Stimulated activated CD8-positive, alpha-beta memory T cell treated with anti-CD3 and anti-CD28 coated beads, Interleukin-2, amount 100 ng/mL, for 48 hours (primary cell): ENCODE measurements around the gene CDC42SE2.
"Not testable (repeated sequence)": the region's sequence is repeated elsewhere in the genome, so short reads cannot be mapped to it uniquely, and the experiment has no call there.

Experiments
- DNase-seq, 2 donors: peaks; one replicate each; pipeline ENCODE4 v3.0.0-alpha.2; 2020; ENCODE audit warnings: low read depth in 2 of 2

CDC42SE2 gene

DNA sequence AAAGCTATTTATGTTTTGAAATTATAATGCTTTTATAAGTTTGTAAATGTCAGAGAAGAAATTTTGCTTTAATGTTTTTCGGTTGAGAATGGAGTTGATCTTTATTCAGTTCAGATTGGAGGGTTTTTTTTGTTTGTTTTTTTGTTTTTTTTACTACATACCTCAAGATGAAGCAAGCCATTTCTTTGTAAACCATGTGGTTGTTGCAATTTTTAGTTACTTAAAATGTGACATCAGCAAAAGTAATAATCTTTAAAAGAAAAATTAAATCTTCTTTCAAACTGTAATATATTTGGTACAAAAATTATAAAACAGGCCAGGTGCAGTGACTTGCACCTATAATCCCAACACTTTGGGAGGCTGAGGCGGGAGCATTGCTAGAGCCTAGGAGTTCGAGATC, 102.6 kb downstream of the CDC42SE2 start:
- no peak for DNase-seq

DNA sequence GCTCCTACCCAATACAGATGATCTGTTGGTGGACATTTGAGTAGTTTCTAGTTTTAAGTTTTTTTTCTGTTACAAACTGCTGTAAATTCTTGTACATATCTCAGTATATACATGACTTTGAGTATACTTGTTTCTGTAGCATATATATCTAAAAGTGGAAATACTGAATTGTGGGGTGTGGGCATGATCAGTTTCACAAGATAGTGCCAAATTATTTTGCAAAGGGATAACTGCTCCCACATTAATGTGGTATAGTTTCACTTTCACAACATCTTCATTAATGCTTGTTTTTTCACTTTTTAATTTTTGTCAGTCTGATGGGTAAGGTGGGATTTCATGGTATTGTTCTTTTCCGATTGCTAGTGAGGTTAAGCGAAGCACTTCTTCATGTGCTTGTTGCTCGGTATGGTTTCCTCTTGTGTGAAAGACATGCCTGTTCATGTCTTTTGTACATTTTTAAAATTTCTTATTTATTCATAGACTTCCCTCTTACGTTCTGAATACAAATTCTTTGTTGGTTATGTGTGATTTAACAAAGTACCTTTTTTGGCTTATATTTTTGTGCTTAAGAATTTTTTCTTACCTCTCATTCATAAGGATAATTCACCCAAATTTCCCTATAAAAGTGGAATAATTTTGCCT, 103.5 kb downstream of the CDC42SE2 start:
- DNase-seq, result no peak

DNA sequence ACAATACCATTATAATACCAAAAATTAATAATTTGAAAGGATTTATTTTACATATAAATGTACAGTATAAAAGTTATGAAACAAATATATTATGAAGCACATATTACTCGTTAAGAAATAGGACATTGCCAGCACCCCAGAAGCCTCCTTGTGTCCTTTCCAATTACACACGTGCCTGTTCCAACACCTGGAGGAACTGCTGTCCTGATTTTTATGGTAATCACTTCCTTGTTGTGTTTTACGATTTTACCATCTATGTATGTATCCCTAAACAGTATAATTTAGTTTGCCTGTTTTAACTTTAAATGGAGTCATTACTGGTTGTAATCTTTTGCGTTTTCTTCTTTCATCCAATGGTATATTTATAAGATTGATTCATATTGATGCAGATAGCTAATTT, 105.0 kb downstream of the CDC42SE2 start:
- DNase-seq, result no peak

DNA sequence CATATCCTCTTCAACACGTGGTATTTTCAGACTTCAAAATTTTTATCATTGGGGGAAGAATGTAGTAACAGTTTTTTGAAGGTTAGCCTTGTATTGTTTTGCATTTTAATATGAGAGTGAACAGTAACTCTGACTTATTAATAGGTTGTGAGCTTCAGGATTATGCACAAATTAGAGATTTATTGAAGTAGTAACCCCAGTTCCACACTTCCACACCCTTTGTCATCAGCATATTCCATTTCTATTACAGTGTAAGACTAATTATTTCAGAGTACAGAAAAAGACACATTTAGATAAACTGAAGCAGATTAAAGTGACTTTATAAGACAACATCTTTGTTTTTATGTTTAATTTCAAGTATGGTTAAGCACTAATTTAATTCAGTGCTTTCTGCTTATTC, 105.7 kb downstream of the CDC42SE2 start:
- no peak for DNase-seq

DNA sequence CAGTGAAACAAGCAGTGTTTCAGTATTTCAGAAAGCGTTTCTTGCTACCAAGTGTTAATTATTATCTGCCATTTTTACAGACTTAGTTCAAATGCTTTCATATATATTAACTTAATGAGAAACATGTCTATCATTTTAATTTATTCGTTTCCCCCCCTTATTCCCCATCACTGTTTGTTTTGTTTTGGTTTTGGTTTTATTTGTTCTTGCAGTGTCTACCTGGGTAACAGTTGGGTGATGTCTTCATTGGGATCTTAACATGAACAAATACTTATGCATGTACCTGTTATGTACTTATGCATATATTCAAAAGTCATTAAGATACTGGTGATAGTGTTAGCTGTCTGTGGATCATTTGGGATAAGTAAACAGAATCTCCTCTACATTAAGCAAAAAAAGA, 108.0 kb downstream of the CDC42SE2 start:
- no peak for DNase-seq

DNA sequence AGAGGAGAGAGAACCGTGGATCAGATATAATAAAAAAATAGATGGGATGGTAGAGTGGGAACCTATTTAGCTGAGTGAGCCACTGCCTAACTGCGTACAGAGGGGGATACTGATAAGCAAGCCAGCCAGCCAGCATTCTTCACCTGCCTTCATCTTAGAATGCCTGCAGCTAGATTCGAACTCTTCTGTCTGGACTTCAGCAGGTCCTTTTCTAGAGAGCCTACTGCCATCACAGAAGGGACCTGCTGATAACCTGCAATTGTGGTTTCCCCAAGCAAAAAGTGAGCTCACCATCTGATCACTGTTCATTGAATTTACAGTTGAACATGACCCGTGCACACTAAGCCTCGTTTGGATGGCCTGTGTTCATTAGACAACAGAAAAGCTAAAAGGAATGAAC, 109.4 kb downstream of the CDC42SE2 start:
- no peak for DNase-seq

DNA sequence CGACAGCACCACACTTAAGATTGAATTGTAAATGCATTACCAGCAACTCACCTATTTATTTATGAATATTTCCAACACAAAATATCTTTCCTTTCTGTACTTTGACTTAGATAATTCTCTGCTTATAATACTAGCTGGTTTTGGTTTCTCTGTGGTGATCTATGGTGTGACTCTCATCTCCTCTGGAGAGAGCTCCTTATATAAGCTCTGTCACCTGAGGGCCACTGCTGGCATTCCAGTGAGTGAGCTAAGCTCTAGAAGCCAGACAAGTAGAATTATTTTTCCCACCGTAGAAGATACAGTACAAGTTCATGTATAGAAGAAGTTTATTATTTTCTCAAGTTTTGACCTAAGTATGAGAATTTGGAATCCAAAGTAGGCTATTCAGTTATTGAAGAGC, 111.5 kb downstream of the CDC42SE2 start:
- DNase-seq, result no peak

DNA sequence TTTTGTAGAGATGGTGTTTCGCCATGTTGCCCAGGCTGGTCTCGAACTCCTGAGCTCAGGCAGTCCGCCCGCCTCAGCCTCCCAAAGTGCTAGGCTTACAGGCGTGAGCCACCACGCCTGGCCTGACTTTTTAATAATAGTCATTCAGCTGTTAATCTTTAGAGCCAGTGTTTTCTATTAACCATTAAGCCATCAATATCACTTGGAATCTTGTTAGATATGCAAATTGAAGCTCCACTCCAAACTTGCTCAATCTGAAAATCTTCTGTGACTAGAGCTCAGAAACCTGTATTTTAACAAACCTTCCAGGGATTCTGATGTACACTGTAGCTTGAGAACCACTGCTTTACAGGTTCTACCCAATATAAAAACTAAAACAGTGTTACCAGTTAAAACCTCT, 113.5 kb downstream of the CDC42SE2 start:
- DNase-seq, result no peak

DNA sequence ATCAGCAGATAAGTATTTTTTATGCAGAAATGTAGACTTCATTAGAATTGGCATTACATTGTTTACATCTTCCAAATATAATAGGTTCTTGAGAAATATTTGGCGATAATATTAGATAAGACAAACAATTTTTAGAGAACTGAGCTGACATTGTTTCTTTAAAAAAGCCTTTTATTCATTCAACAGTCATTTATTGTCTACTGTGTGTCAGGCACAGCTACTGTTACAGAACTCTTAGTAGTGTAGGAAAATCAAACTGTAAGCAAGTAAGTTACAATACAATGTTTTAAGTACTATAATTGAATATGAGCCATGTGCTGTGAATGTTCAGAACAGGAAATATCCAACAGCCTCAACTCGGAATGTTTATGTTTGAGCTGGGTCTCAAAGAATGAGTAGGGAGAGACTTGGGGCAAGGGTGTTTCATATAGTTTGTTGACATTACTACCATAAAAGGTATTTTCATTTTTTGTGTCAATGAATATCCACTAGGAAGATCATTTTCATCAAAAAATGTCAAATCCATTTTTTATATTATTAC, 114.0 kb downstream of the CDC42SE2 start:
- no peak for DNase-seq

DNA sequence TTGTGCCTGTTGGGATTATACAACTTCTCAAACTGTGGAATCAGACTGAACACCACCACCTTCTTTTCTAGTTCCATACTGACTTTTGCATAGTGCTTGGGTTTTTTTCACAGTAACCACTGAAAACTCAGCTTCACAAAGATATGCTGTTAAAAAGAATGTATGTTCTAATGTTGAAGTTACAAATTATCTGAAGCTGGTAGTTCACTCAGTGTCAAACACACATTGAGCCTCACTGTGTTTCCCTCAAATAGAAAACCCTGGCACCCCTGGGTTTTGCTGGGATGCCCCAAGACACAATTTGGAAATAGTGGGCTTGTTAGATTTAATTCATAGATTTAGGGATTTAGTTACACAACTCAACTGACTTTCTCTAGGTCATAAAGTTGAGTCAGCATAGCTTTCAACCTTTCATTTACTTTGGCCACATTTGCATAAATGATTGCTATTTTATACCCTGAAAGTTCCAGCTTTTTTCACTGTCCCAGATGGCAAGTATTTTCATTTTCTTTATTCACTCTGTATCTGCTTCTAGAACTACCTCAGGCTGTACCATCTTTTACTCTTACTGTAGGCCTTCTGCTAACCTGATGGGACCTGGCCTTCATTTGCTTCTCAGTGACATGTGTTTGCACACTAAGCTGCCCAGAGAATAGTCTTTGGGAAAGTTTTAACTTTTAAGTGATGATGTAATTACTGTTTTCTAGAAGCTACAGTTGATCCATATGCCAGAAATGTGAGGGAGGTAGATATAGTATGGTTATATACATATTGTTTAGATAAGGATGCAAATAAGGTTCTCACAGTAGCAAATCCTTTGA, 115.1 kb downstream of the CDC42SE2 start:
- DNase-seq, result no peak

DNA sequence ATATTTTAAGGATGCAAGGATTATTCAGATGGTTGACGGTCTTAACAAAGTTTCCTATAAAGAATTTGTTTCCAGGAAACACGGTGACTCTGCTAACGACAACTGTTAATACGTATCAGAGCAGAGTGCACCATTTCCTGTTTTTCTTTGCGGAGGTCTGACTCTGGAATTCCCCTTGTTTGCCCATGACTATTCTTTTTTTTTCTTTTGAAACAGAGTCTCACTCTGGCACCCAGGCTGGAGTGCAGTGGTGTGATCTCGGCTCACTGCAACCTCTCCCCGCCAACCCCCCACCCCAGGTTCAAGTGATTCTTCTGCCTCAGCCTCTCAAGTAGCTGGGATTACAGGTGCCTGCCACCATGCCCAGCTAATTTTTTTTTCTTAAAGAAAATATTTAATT, 115.9 kb downstream of the CDC42SE2 start:
- peak in 1 of 2 donors; percentile 33 for DNase-seq

DNA sequence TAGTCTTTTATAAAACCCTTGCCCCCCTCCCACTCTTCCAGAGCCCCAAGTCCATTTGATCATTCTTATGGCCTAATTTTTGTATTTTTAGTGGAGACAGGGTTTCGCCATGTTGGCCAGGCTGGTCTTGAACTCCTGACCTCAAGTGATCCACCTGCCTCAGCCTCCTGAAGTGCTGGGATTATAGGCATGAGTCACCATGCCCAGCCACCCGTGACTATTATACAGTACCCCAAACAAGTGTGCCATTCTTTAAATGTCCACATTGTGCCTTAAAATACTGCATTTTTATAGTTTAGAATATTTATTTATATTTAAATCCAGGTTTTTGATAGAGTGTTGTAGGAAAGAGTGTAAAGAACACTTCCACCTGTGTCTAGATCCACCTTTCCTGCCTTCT, 116.4 kb downstream of the CDC42SE2 start:
- DNase-seq, result not testable (repeated sequence)

DNA sequence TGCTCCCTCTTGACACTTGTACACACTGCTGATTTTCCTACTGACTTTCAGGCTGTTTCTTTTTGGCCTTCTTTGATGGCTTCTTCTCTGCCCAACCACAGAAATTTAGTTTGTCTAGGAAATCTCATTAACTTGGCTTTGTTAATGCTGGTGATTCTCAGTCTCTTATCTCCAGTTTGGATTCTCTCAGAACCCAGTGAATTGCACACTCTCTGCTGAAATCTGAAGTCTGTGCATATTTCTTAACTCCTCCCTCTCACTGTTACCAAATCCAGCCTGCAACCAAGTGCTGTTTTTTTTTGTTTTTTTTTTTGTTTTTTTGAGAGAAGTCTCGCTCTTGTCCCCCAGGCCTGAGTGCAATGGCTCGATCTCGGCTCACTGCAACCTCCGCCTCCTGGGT, 117.2 kb downstream of the CDC42SE2 start:
- no peak for DNase-seq

DNA sequence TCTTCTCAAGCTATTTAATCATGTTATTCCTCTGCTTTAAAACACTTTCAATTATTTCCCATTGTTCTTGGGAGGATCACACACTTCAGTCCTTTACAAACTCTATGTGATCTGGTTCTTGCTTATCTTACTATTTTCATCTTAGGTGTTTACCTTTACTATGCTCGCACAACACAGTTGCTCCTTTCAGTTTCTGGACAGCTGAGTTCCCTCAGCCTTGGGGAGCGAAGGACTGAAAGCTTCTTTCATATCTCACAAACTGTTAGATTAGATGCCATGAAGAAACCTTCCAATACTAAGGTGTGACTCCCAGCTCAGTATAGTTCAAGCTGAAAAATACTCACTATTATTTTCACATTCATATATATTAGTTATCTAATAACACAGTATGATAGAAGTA, 117.9 kb downstream of the CDC42SE2 start:
- DNase-seq, result no peak

DNA sequence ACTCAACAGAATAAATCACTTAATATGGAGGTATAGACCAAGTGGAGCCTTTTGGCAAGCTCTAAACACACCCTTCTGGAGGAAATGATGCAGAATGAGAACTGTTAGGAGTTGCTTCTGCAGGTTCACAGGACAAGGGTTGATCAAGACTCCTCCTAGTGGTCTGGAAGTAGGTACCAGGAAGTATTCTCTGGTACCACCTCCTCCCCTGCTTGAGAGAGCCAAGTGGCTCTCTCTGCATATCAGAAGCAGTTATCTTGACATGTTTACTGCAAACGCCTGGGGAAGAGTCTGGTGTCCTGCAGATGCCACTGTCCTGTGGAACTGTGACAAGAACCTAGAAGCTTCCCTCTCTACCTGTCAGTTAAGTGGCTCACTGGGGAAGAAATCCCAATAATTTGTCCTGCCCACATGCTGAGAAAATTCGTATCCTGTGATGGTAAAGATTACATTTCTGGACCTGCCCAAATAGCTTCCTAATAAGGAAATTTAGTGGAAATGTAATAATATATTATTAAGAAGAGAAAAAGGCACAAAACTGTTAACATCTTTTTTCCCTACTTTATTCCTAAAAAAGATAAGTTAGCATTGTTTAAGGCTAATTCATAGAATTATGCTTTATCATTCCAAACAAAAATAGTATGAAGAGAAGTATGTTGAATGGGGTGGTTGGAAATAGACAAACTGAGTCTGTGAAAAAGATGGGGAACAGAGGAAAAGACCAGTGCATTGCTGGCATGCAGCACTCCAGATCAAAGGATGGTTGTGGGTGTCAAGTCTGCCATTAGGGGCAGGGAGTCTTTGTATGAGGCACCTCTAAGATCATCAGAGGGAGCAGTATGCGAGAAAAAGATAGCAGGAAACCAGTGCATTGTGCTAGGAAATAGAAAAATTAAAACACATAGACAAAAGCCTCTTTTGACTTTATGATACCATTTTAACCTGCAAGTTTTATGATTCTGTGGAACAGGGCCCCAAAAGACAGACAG, 118.8 kb downstream of the CDC42SE2 start:
- DNase-seq, result no peak

DNA sequence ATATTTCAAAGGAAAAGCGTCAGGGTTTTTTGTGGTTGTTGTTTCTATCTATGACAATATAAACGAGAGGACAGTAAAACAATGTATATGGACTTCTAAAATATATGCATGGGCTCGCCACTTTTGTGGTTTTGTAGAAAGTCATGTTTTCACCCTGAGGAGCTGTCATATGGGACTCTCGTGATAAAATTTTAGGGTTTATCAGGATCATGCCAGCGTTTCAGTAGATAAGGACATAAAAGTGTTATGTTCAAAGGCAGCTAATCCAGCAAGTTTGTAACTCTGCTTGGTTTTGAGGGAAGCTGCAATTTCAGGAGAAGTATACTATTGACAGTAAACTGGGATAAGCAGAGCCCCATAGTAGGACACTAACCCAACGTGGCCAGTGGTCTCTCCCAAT, 120.3 kb downstream of the CDC42SE2 start:
- DNase-seq, result no peak

DNA sequence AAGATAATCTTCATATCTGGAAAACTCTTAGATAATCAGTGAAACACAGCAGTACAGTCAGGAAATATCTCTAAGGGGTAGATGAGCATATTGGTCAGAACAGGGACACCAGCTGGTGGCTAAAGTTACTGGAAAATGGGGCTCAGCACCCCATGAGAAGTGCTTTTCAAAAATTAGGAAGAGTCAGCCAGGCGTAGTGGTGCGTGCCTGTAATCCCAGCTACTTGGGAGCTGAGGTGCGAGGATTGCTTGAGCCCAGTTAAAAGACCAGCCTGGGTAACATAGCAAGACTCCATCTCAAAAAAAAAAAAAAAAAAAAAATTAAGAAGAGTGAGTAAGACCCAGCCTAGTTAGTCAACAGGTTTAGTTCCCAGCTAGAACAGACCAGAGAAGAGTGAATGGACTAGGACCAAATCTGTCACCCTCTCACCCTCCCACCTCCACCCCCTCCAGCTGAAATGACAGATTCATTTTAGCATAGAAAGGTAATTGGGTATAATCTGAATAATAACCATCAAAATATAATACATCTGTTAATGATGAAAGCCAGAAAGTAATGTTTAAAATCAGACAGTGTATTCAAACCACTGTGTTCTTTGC, 120.9 kb downstream of the CDC42SE2 start:
- no peak for DNase-seq

DNA sequence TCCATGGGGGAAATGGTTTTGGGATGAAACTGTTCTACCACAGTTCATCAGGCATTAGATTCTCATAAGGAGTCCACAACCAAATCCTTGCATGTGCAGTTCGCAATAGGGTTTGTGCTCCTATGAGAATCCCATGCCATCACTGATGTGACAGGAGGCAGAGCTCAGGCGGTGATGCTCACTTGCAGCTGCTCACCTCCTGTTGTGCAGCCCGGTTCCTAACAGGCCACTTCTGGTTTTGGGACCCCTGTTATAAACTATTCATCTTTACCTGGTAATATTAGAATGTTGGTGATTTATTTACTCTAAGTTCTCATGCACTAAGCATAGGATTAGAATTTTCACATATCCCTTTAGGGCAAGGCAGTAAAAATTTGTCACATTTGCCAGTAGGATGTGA, 122.3 kb downstream of the CDC42SE2 start:
- no peak for DNase-seq

DNA sequence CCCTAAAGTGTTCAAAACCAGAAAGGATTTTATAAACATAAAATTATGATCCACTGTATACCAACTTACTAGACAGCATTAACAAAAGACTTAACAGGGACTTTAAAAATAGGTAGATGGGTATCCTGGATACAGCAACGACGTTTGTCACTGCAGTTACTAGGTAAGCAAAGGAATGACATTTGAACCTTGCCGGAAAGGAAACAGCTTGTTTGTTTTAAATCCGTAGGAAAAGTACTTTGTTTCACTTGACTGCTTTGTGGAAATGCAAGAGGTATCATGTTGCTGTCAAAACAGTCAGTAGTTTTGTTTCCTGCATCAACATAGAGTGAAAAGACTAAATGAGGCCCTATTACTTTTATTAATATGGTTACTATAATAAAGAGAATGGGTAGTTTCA, 122.9 kb downstream of the CDC42SE2 start:
- no peak for DNase-seq

DNA sequence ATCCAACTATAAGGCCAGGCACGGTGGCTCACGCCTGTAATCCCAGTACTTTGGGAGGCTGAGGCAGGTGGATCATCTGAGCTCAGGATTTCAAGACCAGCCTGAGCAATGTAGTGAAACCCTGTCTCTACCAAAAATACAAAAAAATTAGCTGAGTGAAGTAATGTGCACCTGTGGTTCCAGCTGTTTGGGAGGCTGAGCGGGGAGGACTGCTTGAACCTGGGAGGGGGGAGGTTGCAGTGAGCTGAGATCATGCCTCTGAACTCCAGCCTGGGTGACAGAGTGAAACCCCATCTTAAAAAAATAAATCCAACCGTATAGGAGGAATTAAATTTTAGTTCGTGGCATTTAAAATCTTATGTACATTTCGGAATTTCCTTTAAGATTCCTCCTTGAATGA, 123.4 kb downstream of the CDC42SE2 start:
- no peak for DNase-seq

DNA sequence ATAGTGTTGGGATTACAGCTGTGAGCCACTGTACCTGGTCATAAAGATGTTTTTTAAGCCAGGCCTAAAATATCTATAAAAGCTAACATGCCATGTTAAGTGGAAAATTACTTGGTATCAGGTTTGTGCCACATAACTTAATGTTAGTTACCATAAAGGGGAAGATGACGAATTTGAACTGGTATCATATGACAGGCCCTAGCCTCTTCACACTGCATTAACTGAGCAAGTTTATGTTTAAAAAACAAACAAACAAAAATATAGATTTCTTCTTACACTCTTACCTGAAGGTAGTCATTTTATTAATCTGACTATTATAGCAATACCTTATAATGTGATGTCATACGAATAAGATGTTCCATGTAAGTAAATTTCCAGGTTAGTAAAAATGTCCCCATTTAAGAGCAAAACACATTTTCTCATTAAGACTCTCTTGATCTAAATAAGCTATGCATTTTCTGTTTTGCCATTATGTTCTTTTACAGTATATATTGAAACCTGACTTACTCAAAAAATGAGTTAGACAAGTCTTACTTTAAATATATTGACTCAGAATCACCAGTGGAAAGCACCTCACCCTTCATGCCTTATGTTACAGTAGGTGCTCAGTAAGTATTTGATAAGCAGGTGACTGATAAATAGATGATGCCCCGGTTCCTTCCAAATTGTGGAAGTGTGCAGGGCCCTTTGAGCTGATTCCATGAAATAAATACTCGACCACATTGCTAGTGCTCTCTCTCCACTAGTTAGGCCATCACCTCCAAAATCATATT, 125.4 kb downstream of the CDC42SE2 start:
- no peak for DNase-seq
